Umbilical cord (tissue), 2 donors: ENCODE data around the gene MYB. TPM values are rescaled to one million over a fixed set of nuclear protein-coding genes. Genes with fewer than 3 reads are reported as not detected.

Experiments
- DNase-seq: peaks from one replicate; pipeline ENCODE4 v3.0.0-alpha.2; 2015; ENCODE audit warnings: low spot score
- total RNA-seq: library from RNA; depleted of rRNA; stranded (reverse); fragments of >200 nt; gene quantifications from one replicate; pipeline ENCODE4 v1.2.3, GENCODE V29; 2014; ENCODE audit warnings: low replicate concordance; ENCODE audit not compliant: insufficient read depth

Gene MYB
- total RNA-seq, 1 donor from 2014 or later: 0.72 TPM

GRCh38 chr6:135250751-135251497 is 69.8 kb downstream of the MYB start:
- DNase-seq: no peak

- peak; percentile 5 for DNase-seq
Observed at GRCh38 chr6:135251498-135252441, 70.7 kb downstream of the MYB start.

GRCh38 chr6:135254471-135254870 is 73.4 kb downstream of the MYB start:
- DNase-seq: no peak

- no peak for DNase-seq
Observed at GRCh38 chr6:135256866-135257265, 75.8 kb downstream of the MYB start.

GRCh38 chr6:135257631-135258405 is 76.7 kb downstream of the MYB start:
- no peak for DNase-seq

- no peak for DNase-seq
Observed at GRCh38 chr6:135258970-135259369, 77.9 kb downstream of the MYB start.

- no peak for DNase-seq
Observed at GRCh38 chr6:135260612-135261011, 79.5 kb downstream of the MYB start.

- no peak for DNase-seq
Observed at GRCh38 chr6:135261872-135262725, 81.0 kb downstream of the MYB start.

- DNase-seq: no peak
Observed at GRCh38 chr6:135265278-135265677, 84.2 kb downstream of the MYB start.

- no peak for DNase-seq
Observed at GRCh38 chr6:135266675-135267074, 85.6 kb downstream of the MYB start.

GRCh38 chr6:135267085-135267484 is 86.0 kb downstream of the MYB start:
- no peak for DNase-seq

GRCh38 chr6:135268263-135268662 is 87.2 kb downstream of the MYB start:
- DNase-seq: no peak

GRCh38 chr6:135268740-135269139 is 87.6 kb downstream of the MYB start:
- DNase-seq: no peak

Other genes starting within 250 kb of the MYB start
- gene ALDH8A1, start 231.2 kb upstream of the MYB start, total RNA-seq: 1.4 TPM
- 96.5 TPM for gene HBS1L, start 126.5 kb upstream of the MYB start, total RNA-seq